ENCODE results near the gene FGR. TPM values are rescaled to one million over a fixed set of nuclear protein-coding genes. Genes with fewer than 3 reads are reported as not detected.

FGR gene
- polyA plus RNA-seq, 1 experiment, result not detected

DNA sequence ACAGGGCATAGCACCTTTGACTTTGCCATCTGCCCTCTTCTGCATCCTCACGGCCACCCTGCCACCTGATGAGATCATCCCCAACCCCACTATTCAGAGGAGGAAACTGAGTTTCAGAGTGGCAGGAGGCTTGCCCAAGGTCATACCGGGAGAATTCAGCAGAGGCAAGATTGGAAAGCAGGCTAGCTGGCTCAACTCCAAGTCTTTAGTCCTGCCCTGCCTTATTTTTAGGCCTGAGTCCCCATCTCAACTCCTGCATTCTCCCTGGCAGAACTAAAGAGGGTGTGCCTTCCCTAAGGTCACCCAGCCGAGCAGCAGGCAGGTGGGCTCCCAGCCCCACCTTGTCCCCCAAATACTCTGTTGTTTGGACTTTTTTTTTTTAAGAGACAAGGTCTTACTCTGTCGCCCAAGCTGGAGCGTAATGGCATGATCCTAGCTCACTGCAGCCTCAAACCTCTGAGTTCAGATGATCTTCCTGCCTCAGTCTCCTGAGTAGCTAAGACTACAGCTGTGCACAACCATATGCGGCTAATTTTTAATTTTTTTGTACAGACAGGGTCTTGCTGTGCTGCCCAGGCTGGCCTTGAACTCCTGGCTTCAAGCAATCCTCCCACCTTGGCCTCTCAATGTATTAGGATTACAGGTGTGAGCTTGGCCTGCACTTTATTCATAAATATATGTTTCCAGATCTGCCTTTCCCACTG is 13.8 kb upstream of the FGR start:
- H3K36me3 ChIP-seq (ENCODE audit: control insufficient read depth, insufficient read depth, low read length), result no peaks in the 10 kb centered on the region
- TF ChIP-seq, protein P1, sequence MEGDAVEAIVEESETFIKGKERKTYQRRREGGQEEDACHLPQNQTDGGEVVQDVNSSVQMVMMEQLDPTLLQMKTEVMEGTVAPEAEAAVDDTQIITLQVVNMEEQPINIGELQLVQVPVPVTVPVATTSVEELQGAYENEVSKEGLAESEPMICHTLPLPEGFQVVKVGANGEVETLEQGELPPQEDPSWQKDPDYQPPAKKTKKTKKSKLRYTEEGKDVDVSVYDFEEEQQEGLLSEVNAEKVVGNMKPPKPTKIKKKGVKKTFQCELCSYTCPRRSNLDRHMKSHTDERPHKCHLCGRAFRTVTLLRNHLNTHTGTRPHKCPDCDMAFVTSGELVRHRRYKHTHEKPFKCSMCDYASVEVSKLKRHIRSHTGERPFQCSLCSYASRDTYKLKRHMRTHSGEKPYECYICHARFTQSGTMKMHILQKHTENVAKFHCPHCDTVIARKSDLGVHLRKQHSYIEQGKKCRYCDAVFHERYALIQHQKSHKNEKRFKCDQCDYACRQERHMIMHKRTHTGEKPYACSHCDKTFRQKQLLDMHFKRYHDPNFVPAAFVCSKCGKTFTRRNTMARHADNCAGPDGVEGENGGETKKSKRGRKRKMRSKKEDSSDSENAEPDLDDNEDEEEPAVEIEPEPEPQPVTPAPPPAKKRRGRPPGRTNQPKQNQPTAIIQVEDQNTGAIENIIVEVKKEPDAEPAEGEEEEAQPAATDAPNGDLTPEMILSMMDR (IDR thresholded peaks at IDR 0.05; ENCODE audit: insufficient read depth, low read depth, low read length), result no peak
- ChIA-PET POLR2A (no interaction called here), CTCF (interaction anchor here (1.0 to 4.6 kb wide), 3 partner anchors 13 to 20 kb away, joined by 3 to 24 read pairs (median 3); no protein-coding TSS in a partner anchor)
- H3K27me3 ChIP-seq (ENCODE audit: control insufficient read depth, insufficient read depth, low read length), result no peaks in the 10 kb centered on the region
- DNase-seq (ENCODE audit: low read depth), result no peak
- no peak overlapping the region for H3K4me3 ChIP-seq (ENCODE audit: low read depth, low read length)

DNA sequence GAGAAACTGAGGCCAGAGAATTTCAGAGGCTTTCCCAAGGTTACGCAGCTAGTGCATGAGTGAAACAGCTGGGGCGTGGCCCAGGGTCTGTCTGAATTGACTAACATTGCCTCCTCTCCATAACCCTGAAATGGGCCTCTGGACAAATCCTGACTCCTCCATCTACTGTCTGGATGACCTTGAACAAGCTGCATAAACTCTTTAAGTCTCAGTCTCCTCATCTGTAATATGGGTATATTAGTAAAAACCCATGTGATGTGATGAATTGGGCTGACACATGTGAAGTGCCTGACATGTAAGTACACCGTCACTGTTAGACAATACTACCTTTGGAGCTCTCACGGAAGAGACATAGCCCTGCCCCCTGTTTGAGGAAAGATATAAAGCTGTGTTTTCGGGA is 12.3 kb upstream of the FGR start:
- POLR2A ChIA-PET, result no interaction called here
- Histone ChIP-seq H3K4me3 (ENCODE audit: low read depth, low read length) (no peak overlapping the region), H3K36me3 (ENCODE audit: control insufficient read depth, insufficient read depth, low read length) (no peaks in the 10 kb centered on the region), H3K27me3 (ENCODE audit: control insufficient read depth, insufficient read depth, low read length) (no peaks in the 10 kb centered on the region)
- CTCF ChIA-PET, result interaction anchor here (0.7 to 4.6 kb wide), 6 partner anchors 14 to 90 kb away, joined by 3 to 24 read pairs (median 4); no protein-coding TSS in a partner anchor
- TF ChIP-seq, protein P1 (IDR thresholded peaks at IDR 0.05; ENCODE audit: insufficient read depth, low read depth, low read length), result no peak
- DNase-seq (ENCODE audit: low read depth), result no peak

DNA sequence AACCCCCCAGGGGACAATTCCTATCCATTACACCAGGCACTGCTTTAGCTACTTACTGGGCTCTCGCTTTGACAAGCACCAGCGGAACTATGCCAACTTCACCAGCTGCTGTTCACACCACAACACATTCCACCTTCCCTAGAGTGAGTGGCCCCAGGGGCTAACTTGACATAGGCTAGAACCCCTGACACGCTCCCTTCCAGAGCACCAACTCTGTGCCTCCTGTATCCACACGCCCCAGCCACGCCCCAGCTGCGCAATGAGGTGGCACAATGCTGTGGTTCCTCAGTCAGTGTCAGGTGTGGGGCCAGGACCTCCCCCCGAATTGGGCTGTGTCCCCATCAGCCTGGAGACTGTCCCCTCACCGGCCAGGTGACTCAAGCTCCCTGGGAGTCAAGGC is 11.7 kb upstream of the FGR start:
- Histone ChIP-seq H3K27me3 (ENCODE audit: control insufficient read depth, insufficient read depth, low read length) (no peaks in the 10 kb centered on the region), H3K36me3 (ENCODE audit: control insufficient read depth, insufficient read depth, low read length) (no peaks in the 10 kb centered on the region), H3K4me3 (ENCODE audit: low read depth, low read length) (no peak overlapping the region)
- no peak for DNase-seq (ENCODE audit: low read depth)
- POLR2A ChIA-PET, result no interaction called here
- CTCF ChIA-PET, result interaction anchor here (0.7 to 4.6 kb wide), 5 partner anchors 14 to 38 kb away, joined by 3 to 24 read pairs (median 4); no protein-coding TSS in a partner anchor
- TF ChIP-seq, protein P1 (IDR thresholded peaks at IDR 0.05; ENCODE audit: insufficient read depth, low read depth, low read length), result no peak

DNA sequence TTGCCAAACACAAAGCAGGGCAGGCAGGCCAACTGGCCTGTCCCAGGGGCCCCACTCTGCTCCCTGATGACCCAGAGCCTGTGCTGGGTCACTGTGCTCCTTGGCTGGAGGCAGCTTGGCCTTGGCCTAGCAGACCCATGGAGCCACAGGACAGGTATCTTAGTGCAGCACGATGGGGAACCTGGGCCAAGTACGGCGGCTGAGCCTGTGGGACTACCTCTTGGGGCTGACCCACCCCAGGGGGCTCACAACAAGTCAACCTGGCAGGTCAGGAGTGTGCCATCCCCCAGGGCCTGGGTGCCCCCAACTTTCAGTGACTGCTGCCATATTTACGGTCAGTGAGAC is 10.1 kb upstream of the FGR start:
- CTCF ChIA-PET, result interaction anchor here (0.6 to 2.6 kb wide), 5 partner anchors 12 to 37 kb away, joined by 3 to 30 read pairs (median 4); no protein-coding TSS in a partner anchor
- DNase-seq (ENCODE audit: low read depth), result no peak
- TF ChIP-seq, protein P1 (IDR thresholded peaks at IDR 0.05; ENCODE audit: insufficient read depth, low read depth, low read length), result no peak

DNA sequence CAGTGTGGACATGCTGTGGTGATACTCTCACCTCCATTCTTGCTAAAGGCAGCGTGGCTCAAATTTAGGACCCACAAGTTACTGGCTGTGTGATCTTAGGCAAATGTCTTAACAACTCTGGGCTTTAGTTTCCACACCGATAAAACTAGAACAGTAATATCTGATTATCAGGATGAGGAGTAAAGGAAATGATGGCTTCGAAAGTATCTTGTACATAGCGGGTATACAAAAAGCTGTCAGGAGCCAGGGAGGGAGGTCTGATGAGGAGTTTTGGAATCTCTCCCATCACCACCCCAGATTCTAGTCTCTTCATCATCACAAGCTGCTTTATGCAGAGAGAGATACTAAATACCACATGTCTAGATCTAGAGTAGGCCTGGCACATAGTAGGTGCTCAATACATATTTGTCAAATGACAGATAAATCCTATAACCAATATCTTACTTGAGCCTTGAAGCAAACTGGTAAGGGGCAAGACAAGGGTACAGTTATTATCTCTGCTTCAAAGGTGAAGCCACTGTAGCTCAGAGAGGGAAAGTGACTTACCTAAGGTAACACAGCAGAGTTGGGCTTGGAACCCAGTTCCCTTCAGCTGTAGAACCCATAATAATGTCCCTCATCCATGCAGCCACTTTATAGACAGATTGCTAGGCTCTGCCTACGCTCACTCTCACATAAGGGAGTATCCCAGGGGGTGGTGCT is 9.5 kb upstream of the FGR start:
- no peaks in the 10 kb centered on the region for H3K27me3 ChIP-seq (ENCODE audit: control insufficient read depth, insufficient read depth, low read length)
- no peaks in the 10 kb centered on the region for H3K36me3 ChIP-seq (ENCODE audit: control insufficient read depth, insufficient read depth, low read length)
- H3K4me3 ChIP-seq (ENCODE audit: low read depth, low read length), result no peak overlapping the region
- no peak for DNase-seq (ENCODE audit: low read depth)
- TF ChIP-seq, protein P1 (IDR thresholded peaks at IDR 0.05; ENCODE audit: insufficient read depth, low read depth, low read length), result no peak
- POLR2A ChIA-PET, result no interaction called here
- CTCF ChIA-PET, result interaction anchor here (0.6 to 2.6 kb wide), 7 partner anchors 12 to 312 kb away, joined by 3 to 30 read pairs (median 4); no protein-coding TSS in a partner anchor

More for the DNA sequence above, 10.1 kb upstream of the FGR start:
- POLR2A ChIA-PET, result no interaction called here
- no peaks in the 10 kb centered on the region for H3K36me3 ChIP-seq (ENCODE audit: control insufficient read depth, insufficient read depth, low read length)
- no peak overlapping the region for H3K4me3 ChIP-seq (ENCODE audit: low read depth, low read length)
- no peaks in the 10 kb centered on the region for H3K27me3 ChIP-seq (ENCODE audit: control insufficient read depth, insufficient read depth, low read length)

Data from BJ (cell line).